Activated naive CD8-positive, alpha-beta T cell treated with anti-CD3 and anti-CD28 coated beads for 36 hours (primary cell): ENCODE results near the gene EFCAB11. TPM values are rescaled to one million over a fixed set of nuclear protein-coding genes. Genes with fewer than 3 reads are reported as not detected.

Experiments used
- DNase-seq: peaks from one replicate; pipeline ENCODE4 v3.0.0; 2021
- H3K27ac Mint-ChIP-seq: one replicate; pipeline ENCODE4 v1.8.0; 2022; ENCODE audit warnings: mild to moderate bottlenecking, moderate library complexity, mixed read lengths
- H3K27me3 Mint-ChIP-seq: one replicate; pipeline ENCODE4 v1.8.0; 2022; ENCODE audit warnings: mild to moderate bottlenecking, mixed read lengths
- H3K36me3 Mint-ChIP-seq: one replicate; pipeline ENCODE4 v1.8.0; 2021; ENCODE audit warnings: mild to moderate bottlenecking, mixed read lengths
- H3K4me1 Mint-ChIP-seq: one replicate; pipeline ENCODE4 v1.8.0; 2021; ENCODE audit warnings: mixed read lengths
- H3K4me3 Mint-ChIP-seq: one replicate; pipeline ENCODE4 v1.8.0; 2022; ENCODE audit warnings: mild to moderate bottlenecking, moderate library complexity, mixed read lengths
- H3K9me3 Mint-ChIP-seq: one replicate; pipeline ENCODE4 v1.8.0; 2022; ENCODE audit warnings: mixed read lengths
- total RNA-seq, 2 experiments: library from RNA; stranded (reverse); gene quantifications; one replicate each; pipeline ENCODE4 v1.2.3, GENCODE V29; 2021

The EFCAB11 gene, protein sequence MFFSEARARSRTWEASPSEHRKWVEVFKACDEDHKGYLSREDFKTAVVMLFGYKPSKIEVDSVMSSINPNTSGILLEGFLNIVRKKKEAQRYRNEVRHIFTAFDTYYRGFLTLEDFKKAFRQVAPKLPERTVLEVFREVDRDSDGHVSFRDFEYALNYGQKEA
- 1 to 10 TPM; 8.3 TPM for total RNA-seq

DNA sequence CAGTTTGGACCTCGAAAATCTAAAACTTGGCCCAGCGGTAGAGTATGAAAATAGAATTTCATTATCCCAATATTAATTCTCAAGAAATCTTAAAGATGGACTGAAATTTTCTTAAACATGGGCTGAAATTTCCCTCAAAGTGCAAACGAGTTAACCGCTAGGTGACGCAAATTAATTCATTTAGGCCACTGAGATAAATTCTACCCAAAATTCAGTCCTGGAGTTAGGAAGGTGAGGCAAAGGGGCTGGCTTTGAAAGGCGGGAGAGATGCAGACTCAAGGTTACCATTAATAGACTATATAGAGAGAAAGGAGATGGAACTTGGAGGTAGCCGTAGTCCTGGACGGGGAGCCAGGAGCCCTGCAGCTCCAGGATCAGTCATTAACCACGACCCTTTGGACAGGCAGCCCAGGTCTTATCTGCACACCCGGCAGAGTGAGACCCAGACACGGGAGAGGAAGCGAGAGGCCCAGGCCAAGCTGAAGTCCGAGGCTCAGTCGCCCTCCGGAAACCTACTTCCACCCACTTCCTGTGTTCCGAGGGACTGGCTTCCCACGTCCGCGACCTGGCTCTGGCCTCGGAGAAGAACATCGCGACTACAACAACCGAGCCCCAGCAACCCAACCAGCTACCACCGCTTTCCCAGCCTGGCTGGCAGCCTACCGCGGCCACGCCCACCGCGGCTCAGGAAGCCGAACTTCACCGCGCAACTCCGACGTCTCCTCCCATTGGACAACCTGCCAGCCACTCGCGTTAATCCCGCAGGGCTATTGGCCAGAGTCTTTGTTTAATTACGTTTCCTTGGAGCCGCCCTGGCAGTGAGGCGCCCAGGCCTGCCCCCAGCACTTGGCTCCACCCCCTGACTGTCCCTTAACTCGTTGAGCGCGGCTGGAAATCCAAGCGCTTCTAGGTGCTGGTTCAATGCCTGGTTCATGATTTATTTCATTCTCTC lies at the start of gene EFCAB11:
TSS of gene EFCAB11 (minus strand) at position 661 of the 952 bp plus-strand sequence. CDS start at position 591, 70 bp downstream.
- H3K4me3 Mint-ChIP-seq, result peak within 1 kb of the TSS; percentile 92

DNA sequence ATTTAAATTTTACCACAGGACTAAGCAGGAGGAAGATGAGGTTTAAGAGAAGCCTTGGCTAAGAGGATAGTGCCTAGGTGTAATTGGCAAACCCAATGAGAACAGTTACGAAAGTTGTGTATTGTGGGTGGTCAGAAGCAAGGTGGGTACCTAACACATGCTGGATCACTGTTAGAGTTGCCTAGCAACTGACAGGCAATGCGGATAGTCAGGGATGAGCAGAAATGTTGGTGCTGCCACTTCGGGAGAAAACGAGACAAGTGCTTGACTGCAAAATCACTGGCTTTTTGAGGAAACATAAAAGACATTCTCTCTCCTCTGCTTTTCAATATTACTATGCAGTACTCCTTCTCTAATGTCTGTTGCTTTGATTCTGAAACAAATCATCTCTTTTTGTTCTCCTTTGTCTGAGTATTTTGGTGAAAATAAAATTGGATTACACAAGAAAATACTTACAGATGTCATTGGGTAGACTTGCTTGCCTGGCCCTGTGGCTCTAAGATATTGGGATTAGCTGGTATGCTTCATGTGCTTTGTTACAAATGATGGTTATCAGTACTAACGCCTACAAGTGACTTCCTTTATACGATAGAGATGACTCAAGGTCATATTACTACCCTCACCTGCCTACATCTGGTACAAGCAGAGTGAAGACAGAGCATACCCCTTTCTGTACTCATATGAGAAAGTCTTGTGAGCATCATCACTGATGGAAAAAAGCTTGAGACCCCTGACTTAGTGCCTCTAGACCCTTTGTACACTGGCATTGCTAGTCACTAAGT lies 49.2 kb upstream of the EFCAB11 start:
- H3K4me3 Mint-ChIP-seq, result no peak overlapping the region
- no peak for DNase-seq
- no peak overlapping the region for H3K27ac Mint-ChIP-seq
- no peaks in the 10 kb centered on the region for H3K4me1 Mint-ChIP-seq
- peaks cover 35% of the 10 kb centered on the region for H3K36me3 Mint-ChIP-seq
- H3K27me3 Mint-ChIP-seq, result no peaks in the 10 kb centered on the region
- H3K9me3 Mint-ChIP-seq, result no peaks in the 10 kb centered on the region

More for the DNA sequence above, at the start of gene EFCAB11:
- peak; percentile 95 for DNase-seq
- Mint-ChIP-seq H3K4me1 (peaks cover 28% of the 10 kb centered on the region), H3K27me3 (no peaks in the 10 kb centered on the region), H3K36me3 (peaks cover 33% of the 10 kb centered on the region), H3K9me3 (peaks cover 5% of the 10 kb centered on the region), H3K27ac (peak within 1 kb of the TSS; percentile 86)

DNA sequence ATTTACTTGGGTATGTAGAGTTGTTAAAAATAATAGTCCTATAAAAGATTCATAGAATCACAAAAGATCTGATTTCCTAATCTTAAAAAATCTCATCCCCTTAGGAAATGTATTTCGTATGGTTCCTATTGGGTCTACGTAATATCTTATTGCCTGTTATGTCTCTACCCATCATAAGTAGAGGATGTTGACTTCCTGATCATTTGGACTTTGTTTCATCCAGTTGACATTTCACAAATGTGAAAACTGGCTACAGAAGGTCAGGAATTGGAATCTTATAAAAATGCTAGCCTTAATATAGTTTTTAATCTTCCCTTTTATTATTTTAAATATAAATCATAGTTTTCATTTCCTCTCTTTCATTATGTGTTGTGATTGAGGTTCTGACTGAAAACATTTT lies 46.4 kb upstream of the EFCAB11 start:
- Mint-ChIP-seq H3K4me3 (no peak overlapping the region), H3K27me3 (no peaks in the 10 kb centered on the region), H3K27ac (no peak overlapping the region), H3K36me3 (peaks cover 35% of the 10 kb centered on the region), H3K9me3 (no peaks in the 10 kb centered on the region), H3K4me1 (no peaks in the 10 kb centered on the region)
- no peak for DNase-seq

DNA sequence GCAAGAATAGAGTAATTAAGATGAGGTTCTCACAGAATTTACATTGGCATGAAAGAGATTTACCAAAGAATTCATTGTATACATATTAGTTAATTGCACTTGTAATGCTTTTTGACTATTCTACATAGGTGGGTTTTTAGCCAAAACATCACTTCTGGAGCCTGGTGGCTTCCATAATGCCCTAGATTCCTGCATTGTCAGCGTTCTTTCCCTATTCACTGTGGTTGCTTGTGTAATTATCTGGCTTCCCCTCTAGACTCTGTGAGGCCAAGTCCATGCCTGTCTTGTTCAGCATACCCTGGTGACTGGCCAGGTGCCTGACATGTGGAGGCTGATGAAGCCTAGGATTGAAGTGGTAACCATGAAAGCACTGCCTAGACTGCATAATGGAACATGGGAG lies 42.4 kb upstream of the EFCAB11 start:
- Mint-ChIP-seq H3K36me3 (peaks cover 43% of the 10 kb centered on the region), H3K27me3 (no peaks in the 10 kb centered on the region), H3K4me1 (no peaks in the 10 kb centered on the region), H3K4me3 (no peak overlapping the region), H3K9me3 (no peaks in the 10 kb centered on the region), H3K27ac (no peak overlapping the region)
- DNase-seq, result no peak

DNA sequence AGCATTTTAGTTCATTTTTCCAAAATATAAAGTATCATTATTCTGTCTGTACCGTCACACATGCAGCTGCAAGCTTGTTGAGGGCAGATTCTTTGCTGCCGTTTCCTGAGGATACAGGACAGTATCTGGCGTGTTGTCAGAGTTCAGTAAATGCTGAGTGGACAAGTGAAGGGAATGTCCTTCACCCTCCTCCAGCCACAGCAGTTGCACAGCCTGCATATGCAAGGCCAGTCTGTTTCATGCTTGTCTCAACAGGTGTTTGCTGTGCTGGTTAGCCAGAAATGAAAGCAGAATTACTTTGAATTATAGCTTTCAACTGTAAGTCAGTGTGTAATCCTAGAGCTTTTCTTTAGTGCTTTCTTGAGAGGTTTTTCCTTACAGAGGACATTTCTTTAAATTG lies 37.7 kb upstream of the EFCAB11 start:
- Mint-ChIP-seq H3K36me3 (peaks cover 41% of the 10 kb centered on the region), H3K4me3 (no peak overlapping the region), H3K27ac (no peak overlapping the region), H3K9me3 (no peaks in the 10 kb centered on the region), H3K4me1 (no peaks in the 10 kb centered on the region), H3K27me3 (no peaks in the 10 kb centered on the region)
- DNase-seq, result no peak

DNA sequence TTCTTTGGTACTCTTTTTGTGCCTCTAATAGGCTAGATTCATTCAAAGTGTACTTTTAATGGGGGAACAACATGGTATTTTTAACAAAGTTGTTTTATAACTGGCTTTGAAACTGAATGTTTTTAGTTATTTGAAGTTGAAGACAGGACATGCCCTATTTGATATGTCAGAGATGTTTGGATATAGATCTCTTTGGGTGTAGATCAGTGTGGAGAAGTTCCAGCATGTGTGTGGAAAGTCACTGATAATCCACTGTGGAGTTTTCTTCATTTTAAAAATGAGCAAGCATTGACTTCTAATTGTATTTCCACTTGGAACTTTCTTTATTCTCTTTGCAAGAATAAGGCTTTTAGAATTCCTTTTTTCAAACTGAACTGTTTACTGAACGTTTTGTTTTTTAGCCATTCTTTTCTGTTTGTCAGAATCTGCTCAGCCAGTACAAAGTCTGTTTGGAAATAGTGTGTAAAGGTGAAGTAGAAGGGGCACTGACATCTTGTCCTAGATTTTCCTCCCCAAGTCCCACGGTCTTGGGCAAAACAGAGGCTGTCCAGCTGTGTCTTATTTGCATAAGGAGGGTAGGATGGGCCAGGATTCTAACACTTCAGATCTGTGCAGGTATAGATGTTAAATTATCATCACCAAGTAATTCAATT lies 36.2 kb upstream of the EFCAB11 start:
- Mint-ChIP-seq H3K4me1 (no peaks in the 10 kb centered on the region), H3K27ac (no peak overlapping the region), H3K9me3 (no peaks in the 10 kb centered on the region), H3K4me3 (no peak overlapping the region), H3K36me3 (peaks cover 31% of the 10 kb centered on the region), H3K27me3 (no peaks in the 10 kb centered on the region)
- no peak for DNase-seq

DNA sequence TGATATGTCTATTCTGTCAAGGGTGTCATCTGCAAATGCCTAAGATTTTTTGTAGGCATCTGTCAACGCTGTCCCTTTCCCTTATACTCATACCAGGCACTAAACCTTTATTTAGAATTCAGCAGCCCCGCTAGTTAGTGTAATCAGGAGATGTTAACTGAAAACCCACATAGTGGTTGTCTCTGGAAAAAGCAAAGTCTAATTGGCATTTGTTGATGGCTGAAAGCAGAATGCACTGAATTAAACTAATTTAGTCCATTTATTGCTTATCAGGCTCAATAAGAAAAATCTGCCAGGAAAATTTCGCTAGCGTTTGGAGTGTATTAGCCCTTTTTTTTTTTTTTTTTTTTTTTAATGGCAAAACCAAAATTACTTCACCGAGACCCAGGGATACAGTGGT lies 35.7 kb upstream of the EFCAB11 start:
- H3K4me3 Mint-ChIP-seq, result no peak overlapping the region
- no peaks in the 10 kb centered on the region for H3K27me3 Mint-ChIP-seq
- no peak overlapping the region for H3K27ac Mint-ChIP-seq
- H3K4me1 Mint-ChIP-seq, result no peaks in the 10 kb centered on the region
- peaks cover 27% of the 10 kb centered on the region for H3K36me3 Mint-ChIP-seq
- H3K9me3 Mint-ChIP-seq, result no peaks in the 10 kb centered on the region
- DNase-seq, result no peak

DNA sequence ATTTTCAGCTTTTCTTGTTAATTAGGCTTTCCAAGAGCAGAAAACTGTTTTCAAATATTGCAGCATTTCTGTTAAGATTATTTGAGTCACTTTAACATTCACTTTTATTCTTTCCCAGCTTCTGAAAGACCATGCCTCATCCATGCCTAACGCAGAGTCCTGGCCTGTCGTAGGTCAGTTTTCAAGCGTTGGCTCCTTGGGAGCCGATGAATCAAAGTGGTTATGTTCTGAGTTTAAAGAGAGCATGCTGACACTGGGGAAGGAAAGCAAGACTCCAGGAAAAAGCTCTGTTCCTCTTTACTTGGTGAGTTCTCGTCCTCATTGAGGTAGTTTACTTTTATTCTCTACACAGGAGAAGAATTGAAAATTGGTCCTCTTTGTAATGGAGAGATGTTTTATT lies 34.3 kb upstream of the EFCAB11 start:
- Mint-ChIP-seq H3K36me3 (peaks cover 27% of the 10 kb centered on the region), H3K27ac (no peak overlapping the region), H3K4me3 (no peak overlapping the region), H3K4me1 (no peaks in the 10 kb centered on the region), H3K9me3 (no peaks in the 10 kb centered on the region), H3K27me3 (no peaks in the 10 kb centered on the region)
- no peak for DNase-seq

DNA sequence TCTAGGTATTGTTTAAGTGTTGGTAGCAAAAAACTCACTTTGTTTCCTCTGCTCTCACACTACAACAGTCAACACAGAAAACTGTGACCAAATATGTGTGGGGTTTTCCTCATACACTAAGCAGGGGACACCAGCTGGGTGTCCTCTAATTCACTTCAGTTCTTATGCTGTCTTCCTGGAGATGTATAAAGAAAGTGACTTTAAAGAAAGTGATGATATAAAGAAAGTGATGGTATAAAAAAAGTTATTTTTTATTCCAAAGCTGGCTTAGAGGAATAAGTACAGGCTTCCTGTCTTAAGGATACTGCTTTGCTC lies 32.6 kb upstream of the EFCAB11 start:
- Mint-ChIP-seq H3K4me1 (no peaks in the 10 kb centered on the region), H3K4me3 (no peak overlapping the region), H3K27ac (no peak overlapping the region), H3K9me3 (no peaks in the 10 kb centered on the region), H3K36me3 (peaks cover 24% of the 10 kb centered on the region), H3K27me3 (no peaks in the 10 kb centered on the region)
- no peak for DNase-seq

DNA sequence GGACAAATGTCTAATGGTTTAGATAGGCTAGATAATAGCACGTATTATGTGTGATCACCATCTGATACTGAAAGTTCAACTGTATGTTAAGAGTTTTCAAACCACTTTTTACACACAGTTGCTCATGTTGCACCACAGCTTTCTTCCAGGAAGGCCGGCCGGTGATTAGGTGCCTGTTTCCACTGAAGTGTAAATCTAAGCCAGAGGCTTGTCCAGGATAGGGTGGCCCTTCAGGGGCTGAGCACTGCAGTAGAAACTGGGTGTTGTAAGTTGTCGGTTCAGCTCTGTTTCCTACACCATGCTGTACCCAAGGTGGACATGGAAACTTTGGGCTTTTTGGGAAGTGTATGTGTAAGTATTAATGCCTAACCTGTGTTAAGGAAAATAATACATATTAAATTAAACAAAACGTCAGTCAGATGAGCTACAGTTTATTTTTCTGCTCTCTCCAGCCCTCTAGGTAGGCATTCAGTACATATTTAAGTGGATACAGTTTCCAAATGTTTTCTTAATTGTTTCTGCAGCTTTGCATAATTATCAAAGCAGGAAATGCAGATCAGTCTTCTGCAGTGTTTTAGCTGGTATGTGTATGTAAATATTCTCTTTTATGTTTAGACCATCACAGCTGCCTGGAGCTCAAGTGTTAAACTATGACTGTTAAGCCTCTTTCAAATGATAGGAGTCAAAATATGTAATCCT lies 32.1 kb upstream of the EFCAB11 start:
- Mint-ChIP-seq H3K27me3 (no peaks in the 10 kb centered on the region), H3K36me3 (peaks cover 27% of the 10 kb centered on the region), H3K4me1 (no peaks in the 10 kb centered on the region), H3K4me3 (no peak overlapping the region), H3K27ac (no peak overlapping the region), H3K9me3 (no peaks in the 10 kb centered on the region)
- DNase-seq, result no peak

DNA sequence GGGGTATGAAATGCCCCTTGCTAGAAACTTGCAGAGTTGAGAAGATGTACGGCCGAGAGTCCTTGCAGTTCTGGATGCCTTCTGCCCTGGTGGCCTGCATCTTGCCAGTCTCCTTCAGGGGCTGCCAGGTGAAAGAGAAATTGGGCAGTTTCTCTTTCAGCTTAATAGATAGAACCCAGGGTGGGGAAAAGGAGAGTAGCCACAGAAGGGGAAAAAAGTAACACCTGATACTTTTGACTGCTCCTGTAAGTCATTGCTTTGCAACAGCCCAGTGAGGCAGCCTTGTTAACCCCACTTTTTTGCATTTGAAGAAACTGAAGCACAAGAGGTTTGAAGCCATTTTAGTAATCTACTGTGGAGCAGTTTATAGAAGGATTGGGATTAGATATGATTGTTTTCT lies 28.8 kb upstream of the EFCAB11 start:
- peaks cover 24% of the 10 kb centered on the region for H3K36me3 Mint-ChIP-seq
- no peak overlapping the region for H3K27ac Mint-ChIP-seq
- no peak overlapping the region for H3K4me3 Mint-ChIP-seq
- H3K9me3 Mint-ChIP-seq, result no peaks in the 10 kb centered on the region
- H3K27me3 Mint-ChIP-seq, result no peaks in the 10 kb centered on the region
- DNase-seq, result no peak
- no peaks in the 10 kb centered on the region for H3K4me1 Mint-ChIP-seq

DNA sequence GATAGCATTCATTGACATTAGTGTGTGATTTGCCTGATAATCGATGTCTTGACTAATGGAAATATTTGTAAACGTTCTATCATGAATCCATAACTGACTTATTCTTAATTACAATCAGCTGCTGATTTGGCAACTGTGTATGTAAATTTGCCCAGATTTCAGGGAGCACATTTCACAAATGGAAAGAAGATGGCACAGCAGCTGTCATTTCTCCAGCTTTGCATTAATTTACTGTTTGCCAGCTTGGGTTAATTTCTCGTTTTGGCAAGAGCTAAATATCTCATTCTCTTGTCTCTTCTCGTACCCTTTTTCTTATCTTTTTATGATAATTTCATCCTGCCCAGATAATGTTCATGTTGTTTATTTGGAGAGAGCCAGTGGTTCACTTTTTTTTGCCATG lies 24.1 kb upstream of the EFCAB11 start:
- Mint-ChIP-seq H3K27me3 (no peaks in the 10 kb centered on the region), H3K4me1 (peaks cover 2% of the 10 kb centered on the region), H3K9me3 (no peaks in the 10 kb centered on the region), H3K4me3 (no peak overlapping the region), H3K27ac (no peak overlapping the region), H3K36me3 (peaks cover 25% of the 10 kb centered on the region)
- DNase-seq, result no peak

DNA sequence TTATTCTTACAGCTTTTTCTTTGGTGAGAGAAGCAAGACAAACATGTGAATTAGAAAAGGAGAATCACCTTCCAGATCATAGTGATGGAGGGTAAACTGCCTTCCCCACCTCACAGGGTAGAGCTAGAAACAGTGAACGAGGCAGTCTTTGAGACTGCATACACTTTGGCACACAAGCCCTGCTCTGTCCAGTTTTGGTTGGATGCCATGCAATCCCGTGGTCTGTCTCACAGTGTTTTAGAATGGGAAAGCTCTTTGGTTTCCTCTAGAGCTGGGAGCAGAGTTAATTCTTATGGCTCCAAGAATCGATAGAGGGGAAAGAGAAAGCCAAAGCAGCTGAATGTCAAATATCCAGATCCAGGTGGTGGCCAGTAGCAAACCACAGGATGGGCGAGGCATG lies 23.1 kb upstream of the EFCAB11 start:
- no peaks in the 10 kb centered on the region for H3K9me3 Mint-ChIP-seq
- H3K27ac Mint-ChIP-seq, result no peak overlapping the region
- peaks cover 2% of the 10 kb centered on the region for H3K4me1 Mint-ChIP-seq
- H3K27me3 Mint-ChIP-seq, result no peaks in the 10 kb centered on the region
- DNase-seq, result no peak
- peaks cover 29% of the 10 kb centered on the region for H3K36me3 Mint-ChIP-seq
- no peak overlapping the region for H3K4me3 Mint-ChIP-seq

DNA sequence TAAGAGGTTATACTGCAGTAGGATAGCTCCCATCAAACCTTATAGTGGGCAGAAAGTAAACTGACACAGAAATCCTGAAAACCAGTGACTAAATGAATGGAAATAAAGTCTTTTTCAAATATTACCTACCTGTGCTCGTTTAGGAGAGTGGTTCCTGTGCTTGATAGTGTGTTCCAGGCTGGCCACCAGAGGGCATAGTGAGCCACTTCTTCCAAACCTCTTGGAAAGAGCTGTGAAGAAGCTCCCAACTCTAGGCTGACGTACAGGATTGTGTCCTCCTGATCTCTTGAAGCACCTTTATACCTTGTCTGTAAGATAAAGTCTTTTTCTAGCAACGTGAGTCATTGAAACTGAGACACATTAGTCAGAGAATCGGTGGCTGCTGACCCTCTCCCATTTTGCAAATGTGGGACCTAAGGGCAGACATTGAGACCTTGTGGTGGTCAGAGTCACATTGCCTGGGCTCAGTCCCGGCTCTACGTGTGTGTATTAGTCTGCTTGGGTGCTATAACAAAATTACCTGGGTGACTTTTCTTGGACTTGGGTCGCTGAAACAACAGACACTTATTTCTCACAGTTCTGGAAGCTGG lies 18.8 kb upstream of the EFCAB11 start:
- H3K9me3 Mint-ChIP-seq, result no peaks in the 10 kb centered on the region
- no peak overlapping the region for H3K4me3 Mint-ChIP-seq
- H3K36me3 Mint-ChIP-seq, result peaks cover 45% of the 10 kb centered on the region
- no peaks in the 10 kb centered on the region for H3K27me3 Mint-ChIP-seq
- no peak overlapping the region for H3K27ac Mint-ChIP-seq
- DNase-seq, result peak; percentile 32
- peaks cover 4% of the 10 kb centered on the region for H3K4me1 Mint-ChIP-seq
